Measurements from ENCODE around the gene RAB23.

The RAB23 gene

DNA sequence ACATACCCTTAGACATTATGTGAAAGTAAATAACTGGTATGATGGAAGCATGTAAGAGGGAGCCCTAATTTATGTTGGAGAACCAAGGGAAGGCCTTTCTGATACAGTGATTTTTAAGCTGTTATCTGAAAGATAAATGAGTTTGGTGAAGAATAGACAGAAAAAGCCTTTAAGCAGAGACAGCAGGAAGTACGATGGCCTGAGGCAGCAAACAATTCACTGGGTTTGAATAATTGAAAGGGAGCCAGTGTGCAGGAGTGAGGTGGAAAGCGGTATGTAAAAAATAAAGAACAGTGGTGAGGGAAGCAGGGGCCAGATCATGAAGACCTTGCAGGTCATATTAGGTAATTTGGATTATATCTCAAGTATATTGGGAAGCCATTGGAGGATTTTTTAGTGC is 4.1 kb upstream of the RAB23 start:
- peak; percentile 50 for DNase-seq

DNA sequence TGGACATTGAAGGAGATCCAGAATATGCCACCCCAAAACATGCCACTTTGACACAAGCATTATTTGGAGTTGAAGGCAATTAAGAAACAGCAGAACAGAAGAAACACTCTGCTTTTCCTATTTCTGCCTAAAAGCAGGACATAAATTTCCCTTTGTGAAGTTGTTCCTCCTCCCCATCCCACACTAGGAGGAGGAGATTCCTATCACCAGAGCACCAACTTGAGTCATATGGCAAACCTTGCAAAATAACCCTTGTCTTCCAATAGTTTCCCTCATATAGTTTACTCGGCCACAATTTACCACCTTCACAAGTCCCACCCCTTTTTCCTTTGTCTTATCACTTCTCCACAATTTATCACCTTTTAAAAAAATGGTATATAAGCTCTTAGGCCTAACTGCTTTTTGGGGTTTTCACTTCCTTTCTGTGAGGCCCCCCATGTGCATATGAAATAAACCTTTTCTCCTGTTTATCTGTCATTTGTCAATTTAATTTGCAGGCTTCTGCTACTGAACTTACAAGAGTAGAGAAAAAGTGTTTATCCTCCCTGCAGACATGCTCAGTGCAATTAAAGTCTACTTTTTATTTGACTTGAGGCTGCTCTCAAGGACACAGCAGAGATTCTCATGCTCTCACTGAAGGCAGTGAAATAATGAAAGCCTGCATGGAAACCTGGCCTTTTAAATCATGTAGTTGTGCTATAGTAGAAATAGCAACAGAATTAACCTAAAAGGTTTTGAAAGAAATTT is 2.8 kb upstream of the RAB23 start:
- DNase-seq = no peak

DNA sequence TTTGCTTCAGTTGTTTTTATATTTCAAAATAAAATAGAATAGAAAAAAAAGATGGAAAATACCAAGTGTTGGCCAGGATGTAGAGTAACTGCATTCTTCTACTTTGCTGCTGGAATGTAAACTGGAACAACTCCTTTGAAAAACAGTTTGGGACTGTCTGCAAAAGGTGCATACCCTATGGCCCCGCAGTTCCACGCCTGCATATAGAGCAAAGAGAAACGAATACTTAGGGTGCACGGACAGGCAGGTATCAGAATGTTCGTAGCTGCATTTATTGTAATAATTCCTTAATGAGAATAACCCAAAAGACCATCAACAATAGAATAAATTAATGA is 603 bp upstream of the RAB23 start:
- no peak for DNase-seq

DNA sequence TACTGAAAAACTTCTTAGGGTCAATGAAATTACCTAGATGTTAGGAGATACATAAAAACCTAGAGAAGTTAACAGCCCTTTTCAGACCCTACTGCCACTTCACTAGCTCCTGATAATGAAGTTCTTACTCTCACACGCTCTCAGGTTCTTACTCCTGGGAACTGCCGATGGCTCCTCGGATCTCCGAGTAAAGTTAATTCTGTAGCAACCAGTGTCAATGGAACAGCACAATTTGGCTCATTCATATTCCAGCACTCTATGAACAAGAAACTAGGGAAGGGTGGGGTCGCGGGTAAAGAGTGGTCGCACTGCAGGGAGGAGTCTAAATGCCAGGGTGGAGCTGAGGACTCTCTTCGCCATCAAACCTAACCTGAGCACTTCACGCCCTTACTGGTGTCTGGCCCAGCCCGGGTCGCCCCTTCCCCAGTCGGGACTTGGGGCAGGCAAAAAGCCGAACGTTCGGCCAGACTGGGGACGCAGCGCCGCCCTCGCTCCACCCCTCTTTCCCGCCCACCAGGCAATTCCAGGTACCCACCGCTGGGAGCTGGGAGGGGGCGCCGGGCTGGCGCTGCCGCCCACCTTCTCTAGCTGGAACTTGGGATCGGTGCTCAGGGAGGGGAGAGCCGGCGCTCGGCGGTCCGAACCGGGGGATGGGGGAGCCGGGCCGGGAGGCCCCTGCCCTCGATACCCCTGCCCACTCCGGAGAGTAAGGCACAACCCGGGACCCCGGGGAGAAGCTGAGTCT is 744 bp downstream of the RAB23 start:
- DNase-seq = no peak

DNA sequence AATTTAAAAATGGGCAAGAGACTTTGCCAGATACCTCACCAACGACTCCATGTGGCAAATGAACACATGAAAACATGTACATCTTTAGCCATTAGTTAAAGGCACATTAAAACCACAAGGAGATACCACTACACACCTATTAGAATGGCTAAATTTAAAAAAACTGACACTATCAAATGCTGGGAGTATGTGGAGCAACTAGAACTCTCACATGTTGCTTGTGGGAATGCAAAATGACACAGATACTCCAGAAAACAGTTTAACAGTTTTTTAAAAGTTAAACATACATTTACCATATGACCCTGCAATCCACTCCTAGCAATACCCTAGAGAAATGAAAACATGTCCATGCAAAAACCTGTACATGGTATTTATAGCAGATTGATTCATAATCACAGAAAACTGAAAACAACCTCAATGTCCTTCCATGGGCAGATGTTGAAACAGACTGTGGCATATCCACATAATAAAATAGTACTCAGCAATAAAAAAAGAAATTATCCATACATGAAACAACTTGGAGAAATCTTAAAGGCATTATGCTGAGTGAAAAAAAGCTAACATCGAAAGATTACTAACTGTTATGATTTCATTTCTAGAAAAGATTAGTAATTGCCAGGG is 1.9 kb downstream of the RAB23 start:
- DNase-seq = no peak

DNA sequence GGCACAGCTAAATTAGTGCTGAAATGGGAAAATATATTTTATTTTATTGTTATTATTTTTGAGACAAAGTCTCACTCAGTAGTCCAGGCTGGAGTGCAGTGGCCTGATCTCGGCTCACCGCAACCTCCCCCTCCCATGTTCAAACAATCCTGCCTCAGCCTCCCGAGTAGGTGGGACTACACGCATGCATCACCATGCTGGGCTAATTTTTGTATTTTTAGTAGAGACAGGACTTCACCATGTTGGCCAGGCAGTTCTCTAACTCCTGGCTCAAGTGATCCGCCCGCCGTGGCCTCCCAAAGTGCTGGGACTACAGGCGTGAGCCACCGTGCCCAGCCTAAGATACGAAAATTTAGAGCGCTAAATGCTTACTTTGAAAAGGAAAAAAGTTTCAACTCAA is 4.8 kb downstream of the RAB23 start:
- no peak for DNase-seq

DNA sequence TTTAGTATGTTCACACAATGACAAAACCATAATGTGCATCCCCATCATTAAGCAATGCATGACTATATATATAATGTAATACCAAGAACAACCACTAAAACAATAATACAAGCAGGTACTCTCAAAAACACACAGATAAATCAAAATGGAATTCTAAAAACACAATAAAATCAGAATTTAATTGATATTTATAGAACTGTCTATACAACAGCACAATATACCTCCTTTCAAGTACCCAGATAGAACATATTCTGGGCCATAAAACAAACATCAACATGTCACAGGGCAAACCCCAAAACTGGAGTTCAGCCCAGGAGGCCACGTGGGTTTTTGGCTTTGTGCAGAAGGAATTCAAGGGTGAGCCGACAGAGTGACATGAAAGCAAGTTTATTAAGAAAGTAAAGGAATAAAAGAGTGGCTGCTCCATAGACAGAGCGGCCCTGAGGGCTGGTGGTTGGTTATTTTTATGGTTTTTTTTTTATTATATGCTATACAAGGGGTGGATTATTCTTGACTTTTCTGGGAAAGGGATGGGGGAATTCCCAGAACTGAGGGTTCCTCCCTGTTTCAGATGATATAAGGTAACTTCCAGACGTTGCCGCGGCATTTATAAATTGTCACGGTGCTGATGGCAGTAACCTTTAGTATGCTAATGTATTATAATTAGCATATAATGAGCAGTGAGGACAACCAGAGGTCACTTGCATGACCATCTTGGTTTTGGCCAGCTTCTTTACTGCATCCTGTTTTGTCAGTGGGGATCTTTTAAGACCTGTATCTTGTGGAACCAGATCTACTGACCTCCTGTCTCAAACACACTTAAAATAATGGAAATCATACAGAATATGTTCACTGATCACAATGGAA is 5.6 kb downstream of the RAB23 start:
- no peak for DNase-seq

DNA sequence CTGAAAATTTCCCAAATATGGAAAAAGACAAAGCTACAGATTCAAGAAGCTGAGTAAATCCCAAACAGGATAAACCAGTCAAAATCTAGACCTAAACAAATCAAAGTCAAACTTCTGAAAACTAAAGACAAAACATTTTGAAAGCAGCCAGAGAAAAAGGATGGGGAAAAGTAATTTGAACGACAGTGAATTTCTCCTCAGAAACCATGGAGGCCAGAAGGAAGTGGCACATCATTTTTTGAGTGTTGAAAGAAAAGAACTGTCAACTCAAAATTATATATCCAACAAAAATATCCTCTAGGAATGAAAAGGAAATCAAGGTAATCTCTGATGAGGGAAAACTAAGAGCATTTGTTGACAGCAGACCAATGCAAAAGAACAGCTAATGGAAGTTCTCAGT is 6.8 kb downstream of the RAB23 start:
- no peak for DNase-seq

DNA sequence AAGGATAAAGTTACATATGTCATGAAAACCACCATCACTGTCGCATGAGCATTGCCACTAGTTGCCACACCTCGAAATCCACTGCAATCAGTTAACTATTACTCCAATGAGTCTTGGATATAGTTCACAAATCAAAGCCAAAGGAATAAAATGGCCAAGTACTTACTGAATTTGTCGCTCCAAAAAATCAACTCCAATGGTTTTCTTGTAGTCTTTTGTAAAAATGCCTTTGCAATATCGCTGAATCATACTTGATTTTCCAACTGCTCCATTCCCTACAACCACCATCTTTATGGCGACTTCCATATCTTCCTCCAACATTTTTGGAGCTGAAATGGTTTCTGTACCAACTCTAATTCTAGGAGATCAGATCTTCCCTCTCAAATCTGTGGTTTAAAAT is 12.0 kb downstream of the RAB23 start:
- DNase-seq = no peak

DNA sequence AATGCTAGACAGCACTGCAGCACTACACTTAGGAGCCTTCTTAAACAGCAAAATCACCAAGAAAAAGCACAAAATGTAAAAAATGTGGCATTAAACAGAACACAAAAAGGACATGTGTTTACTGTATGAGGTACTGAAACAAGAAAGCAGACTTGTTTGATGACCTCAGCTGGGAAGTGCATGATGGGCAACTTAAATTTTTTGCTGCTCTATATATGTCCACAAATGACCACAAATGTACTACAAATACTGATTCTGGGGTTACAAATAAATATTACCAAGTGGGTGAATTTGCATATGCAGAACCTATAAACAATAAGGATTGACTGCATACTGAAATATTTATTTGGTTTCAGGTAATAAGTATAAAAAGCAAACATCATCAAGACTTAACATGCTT is 13.1 kb downstream of the RAB23 start:
- no peak for DNase-seq

DNA sequence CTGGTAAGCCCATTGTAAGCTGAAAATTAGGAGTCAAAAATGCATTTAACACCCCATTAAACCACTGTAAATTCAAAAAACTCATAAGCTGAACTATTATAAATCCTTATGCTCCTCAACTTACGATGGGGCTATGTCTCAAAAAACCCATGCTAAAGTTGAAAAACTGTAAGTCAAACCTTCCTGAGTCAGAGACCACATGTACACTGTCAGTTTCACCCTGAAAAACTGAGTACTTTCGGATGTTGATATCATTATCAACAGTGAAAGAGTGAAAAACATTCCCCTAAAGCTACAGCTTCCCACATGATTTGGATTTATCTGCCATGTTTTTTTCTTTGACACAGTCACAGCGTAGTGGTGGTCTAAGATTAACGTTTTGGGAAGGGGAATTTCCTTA is 14.2 kb downstream of the RAB23 start:
- DNase-seq = no peak

DNA sequence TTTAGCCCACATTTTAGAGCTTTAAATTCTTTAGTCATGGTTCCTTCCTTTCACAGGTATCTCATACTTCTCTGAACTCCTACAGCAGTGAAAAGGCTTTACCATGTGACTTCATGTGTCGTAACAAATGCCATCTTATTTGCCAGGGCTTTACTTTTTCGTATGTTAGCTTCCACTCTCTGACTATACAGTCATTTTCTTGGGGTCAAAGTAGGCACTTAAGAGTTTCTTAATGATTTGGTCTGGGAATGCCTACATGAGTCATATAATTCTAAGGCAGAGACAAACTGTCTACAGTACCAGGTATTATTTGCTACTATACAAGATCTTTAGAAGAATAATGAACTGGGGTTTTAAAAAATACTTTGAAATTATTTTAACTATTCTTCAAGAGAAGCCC is 15.0 kb downstream of the RAB23 start:
- no peak for DNase-seq

DNA sequence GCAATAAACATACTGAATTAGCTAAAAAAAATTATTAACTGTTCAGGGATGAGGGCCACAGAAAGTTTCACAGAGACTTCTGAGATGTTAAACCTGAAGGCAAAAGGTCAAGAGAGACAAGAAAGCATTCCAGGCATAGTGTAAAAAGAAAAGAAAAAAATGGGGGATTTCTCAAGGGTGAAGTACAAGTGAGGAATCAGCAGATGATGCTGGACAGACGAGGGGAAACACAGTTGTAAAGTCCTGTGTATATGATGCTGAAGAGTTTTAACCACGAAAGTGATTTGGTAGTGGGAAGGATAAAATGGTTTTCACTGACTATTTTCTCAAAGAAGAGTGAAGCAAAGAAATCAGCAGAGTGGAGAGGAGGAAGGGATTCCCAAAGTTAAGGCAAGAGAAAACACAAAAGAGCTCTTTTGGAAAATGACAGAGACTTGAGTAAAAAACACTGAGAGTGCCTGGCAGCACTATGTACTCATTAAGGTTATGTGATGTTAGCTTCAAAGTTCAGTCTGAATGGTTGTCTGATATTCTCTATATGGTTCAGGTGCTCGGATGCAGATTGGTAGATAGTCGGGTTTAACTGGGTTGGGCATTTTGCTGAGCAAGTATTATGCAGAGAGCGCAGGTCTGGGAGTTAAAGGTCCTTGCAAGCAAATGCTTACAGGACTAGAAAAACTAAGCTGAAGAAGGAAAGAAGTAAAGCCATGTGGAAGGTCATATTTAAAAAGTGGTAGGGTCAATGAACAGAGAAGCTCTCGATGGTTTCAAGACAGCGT is 16.4 kb downstream of the RAB23 start:
- no peak for DNase-seq

DNA sequence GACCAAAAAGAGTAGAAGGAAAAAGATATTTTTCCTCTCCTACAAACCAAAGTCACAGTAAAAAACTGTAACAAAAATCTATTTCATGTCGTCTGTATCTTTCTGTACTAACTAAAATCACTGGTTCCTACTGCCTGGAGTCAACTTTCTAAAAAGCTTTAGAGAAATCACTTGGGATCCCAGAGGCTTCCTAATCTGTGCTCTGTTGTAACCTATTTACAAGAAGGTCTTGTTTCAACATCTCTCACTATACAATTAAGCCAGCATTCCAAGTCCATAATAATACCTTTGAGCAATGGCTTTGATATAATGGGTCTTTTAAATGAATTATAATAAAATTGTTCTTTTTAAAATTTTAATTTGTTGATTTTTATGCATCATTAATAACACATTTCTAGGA is 20.4 kb downstream of the RAB23 start:
- no peak for DNase-seq

DNA sequence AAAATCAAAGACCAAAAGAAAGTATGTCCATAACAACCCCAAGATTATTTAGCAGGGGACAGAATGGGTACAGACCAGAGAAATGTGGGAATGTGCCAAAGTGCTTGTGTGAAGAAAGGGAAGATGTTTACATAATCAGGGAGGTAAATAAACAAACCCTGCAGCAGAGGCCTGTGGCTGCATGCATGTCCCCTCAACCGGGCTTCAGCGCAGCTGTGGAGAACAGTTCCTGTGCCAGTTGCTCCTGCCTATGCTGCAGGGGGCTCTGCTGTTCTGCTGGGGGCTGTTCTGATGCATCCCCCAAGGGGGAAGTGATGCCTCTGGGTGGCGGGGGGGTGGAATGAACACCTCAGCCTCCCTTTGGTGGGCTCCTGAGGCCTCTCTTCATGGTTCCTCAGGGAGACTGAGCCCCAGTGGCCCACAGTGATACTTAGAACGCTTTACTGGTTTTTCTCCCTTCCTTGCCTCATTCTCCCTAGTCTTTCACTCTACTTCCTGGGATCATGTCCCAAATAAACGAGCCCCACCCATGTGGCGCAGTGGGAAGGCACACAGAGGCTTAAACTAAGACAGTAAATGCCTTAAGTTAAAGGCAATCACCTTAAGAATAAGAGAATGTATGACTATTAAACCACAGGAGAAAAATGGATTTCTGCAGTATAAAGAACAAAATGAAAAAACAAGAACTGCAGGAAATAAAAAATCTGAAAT is 23.0 kb downstream of the RAB23 start:
- DNase-seq = no peak

DNA sequence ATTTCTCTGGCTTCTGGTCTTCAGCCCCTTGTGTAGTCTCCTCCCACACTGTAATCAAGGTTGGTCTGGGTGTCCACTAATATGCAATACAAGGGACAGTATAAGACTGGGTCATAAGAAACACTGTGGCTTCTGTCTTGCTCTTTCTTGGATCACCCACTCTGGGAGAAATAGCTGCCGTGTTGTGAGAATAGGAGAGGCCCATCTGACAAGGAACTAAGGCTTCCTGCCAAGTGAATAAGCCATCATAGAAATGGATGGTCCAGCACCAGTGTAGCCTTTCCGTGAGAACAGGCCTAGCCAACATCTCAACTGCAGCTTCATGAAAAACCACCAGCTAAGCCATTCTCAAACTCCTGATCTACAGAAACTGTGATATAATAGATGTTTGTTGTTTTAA is 26.6 kb downstream of the RAB23 start:
- DNase-seq = no peak

DNA sequence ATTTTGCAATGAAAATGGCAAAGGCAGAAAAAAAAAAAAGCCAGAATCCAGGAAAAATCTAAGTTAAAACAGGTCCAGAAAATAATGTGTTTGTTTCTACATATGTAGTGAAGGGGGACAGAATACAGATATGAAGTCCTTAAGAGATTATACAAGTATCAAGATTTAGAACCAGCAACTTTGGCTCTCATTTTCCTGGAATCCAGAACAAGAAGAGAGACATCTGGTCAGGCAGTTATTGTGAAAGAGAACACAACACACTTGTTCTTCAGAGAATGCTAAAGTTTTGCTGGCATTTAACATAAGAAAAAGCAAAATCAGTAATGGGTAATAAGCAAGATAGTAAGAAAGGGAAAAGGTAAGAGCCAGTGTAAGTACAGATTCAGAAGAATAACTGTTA is 28.9 kb downstream of the RAB23 start:
- DNase-seq = no peak

DNA sequence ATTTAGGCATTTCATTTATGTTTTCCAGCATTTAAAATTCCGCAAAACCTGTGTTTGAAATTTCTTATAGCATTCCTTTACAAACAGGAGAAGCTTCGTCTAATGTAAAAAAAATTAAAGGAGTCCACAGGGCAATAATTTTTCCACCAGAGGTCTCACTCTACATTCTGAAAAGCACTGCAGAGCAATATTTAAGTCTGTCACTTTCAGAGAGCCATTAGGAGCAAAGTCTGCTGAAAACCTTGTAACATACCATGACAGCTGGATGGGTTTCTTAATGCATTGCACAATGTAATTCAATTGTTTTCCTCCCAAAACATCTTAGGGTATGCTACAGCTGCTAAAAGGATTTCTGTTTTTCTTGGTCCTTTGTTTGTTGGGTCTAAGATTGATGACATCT is 32.0 kb downstream of the RAB23 start:
- no peak for DNase-seq

DNA sequence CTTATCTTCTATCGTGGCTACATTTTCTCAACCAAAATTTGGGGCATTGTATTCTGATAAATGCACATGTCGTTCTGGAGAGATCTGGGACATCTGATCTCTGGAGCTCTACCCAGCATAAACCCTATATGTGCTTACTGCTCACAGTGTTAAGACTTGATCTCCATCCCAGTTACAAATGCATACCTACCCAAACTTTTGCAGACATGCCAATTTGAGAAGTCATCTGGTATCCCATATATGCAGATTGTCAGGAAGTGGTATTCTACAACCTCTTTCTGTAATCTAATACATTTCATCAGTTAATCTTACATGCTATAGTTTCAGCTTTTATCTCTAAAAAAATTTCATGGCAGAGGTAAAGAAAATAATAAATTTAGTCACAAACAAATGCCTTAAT is 38.8 kb downstream of the RAB23 start:
- no peak for DNase-seq

DNA sequence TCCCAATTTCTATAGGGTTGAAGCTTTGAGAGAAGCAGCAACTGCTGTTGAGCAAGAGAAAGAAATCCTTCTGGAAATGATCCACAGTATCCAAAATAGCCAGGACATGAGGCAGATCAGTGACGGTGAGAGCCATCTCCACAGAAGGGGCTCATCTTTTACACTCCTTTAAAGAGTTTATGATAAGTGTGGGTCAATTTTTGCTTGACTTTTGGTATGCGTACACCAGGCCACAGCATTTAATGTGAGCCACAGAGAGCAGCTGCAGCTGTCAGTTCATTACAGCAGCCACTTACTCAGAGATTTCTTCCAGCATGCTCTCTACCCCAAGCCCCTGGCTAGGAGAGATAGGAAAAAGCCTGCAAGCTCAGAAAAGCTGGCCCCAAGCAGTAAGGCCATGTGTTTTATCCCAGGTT is 40.1 kb downstream of the RAB23 start:
- no peak for DNase-seq

DNA sequence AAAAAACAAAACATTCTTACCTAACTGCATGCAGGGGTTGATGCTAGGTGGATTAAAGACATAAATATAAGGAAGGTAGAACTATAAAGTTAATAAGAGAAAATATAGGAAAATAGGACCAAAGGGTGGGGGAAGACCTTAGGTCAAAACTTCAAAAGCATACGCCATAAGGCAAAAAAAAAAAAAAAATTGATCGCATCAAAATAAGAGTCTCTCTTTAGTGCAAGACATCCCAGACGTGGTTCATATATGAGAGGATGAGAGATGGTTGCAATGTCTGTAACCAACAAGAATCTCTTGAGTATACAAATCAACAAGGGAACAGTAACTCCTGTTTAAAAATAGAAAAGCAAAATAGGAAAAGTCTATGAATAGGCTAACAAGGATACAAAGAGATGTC is 41.5 kb downstream of the RAB23 start:
- no peak for DNase-seq

Data from NCI-H2081 treated with DMSO at 0.1 percent for 48 hours (cell line).